HG03575 (cell line): ENCODE results near the gene KLHL33.
"Not testable (repeated sequence)": the region's sequence is repeated elsewhere in the genome, so short reads cannot be mapped to it uniquely, and the experiment has no call there.

Source experiments
- ATAC-seq: cut with Tn5 transposase; IDR thresholded peaks from one replicate; pipeline ENCODE4 v1.9.1; 2021; ENCODE audit not compliant: unreplicated experiment, insufficient number of reproducible peaks, low FRiP score; ENCODE audit errors: extremely low read depth

Gene KLHL33

DNA sequence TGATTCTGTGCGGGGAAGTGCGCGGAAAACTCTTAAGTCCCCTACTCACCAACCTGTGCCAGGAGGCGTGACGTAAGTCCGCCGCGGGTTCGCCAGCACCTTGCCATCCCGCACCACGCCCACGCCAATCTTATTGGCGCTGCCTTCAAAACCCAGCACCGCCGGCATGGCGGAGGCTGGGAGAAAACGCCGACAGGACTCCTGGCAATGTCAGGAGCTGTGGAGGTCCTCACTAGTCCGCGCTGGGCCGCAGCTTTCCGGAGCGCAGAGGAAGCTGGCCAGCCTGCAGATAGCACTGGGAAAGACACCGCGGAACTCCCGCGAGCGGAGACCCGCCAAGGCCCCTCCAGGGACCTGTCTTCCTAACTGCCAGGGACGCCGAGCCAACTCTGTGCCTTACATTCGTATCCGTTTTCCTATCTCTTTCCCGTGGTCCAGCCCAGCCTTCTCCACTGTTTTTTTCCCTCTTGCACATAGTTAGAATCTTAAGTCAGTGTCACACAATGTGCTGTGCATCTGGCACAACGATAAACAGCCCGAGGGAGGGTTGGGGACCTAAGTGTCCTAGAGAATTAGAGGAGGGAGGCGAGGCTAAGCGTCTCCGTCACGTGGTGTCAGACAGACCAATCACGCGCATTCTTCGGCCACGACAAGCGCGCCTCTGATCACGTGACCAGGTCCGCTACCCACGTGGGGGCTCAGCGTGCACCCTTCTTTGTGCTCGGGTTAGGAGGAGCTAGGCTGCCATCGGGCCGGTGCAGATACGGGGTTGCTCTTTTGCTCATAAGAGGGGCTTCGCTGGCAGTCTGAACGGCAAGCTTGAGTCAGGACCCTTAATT is 18.8 kb upstream of the KLHL33 start, which contains the start of the genes APEX1 and OSGEP:
Gene APEX1, plus strand, starts transcription at position 711 of the 839 bp plus-strand sequence. CDS start 420 bp downstream, outside the sequence.
Gene OSGEP, minus strand, starts transcription at position 297 of the 839 bp plus-strand sequence. Its CDS starts 129 bp downstream, at position 168.
- ATAC-seq = peak; percentile 63

DNA sequence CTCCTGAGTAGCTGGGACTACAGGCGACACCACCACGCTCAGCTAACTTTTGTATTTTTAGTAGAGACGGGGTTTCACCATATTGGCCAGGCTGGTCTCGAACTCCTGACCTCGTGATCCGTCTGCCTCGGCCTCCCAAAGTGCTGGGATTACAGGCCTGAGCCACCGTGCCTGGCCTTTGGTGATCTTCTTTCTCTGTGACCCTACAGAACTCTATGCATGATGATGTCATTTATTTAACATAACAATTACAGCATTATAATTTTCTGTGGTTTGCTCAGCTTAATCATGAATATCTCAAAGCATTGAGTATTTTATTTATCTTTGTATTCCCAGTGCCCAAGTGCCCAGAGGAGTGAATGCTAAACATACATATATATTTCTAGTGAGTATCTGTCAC is 16.9 kb upstream of the KLHL33 start:
- not testable (repeated sequence) for ATAC-seq

DNA sequence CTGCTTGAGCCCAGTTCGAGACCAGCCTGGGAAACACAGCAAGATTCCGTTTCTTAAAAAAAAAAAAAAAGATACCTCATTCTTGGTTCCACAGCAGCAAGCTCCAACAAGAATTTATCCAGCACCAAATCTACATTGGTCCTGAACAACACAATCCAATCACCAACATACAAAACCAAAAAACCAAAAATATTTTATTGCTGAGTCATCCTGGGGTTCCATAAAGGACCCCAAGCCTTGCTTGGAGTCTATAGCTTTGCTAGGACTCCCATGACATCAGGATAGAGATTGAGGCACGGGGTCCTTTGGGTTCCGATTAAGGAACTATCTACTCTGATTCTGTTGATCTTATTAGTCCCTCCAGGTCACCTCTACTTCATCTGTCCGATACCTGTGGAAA is 10.9 kb upstream of the KLHL33 start:
- ATAC-seq = no peak

DNA sequence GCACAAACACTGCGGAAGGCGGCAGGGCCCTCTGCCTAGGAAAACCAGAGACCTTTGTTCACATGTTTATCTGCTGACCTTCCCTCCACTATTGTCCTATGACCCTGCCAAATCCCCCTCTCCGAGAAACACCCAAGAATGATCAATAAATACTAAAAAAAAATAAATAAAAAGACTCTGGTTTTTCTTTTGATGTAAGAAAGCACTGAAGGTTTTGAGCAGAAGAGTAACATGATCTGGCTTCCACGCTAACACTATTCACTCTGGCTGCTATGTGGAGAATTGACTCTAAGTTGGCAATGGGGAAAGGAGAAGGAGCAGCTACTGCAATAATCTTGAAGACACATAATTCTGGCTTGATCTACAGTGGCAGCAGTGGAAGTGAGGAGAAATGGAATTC is 7.7 kb upstream of the KLHL33 start:
- ATAC-seq = not testable (repeated sequence)

DNA sequence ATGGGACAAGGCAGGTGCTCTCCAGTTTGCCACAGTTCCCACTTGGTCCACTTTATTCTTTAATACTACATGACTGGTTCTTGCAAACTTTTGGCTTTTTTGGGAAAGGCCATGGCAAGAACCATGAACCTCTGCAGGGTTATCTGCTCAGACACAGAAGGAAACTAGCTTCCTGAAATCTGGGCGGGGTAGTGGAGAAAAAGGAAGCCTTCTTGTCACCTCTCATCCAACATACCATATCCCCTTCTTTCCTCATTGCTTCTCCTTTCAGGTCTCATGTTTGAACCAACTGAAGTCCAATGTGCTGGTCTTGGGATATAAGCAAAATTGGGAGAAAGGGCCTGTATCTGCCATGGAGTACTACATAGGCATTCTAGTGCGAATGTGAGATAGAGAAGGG is 5.5 kb upstream of the KLHL33 start:
- no peak for ATAC-seq

DNA sequence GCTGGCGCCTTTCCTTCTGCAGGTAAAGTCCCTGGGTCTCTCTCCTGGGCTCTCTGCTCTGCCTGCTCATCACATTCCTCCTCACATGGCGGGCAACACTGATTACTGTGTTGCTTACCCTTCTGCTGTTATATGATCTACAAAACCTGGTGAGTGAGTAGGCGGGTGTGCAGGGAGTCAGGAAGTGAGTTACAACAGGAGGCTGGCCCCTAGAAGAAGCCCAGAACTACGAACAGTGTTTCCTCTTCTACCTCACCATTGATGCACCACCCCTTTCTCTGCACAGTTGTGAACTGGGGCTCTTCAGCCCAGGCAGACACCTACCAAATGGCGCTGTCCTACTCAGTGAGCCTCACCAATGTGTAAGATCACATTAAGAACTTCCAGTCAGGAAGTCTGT is 4.9 kb upstream of the KLHL33 start:
- no peak for ATAC-seq

DNA sequence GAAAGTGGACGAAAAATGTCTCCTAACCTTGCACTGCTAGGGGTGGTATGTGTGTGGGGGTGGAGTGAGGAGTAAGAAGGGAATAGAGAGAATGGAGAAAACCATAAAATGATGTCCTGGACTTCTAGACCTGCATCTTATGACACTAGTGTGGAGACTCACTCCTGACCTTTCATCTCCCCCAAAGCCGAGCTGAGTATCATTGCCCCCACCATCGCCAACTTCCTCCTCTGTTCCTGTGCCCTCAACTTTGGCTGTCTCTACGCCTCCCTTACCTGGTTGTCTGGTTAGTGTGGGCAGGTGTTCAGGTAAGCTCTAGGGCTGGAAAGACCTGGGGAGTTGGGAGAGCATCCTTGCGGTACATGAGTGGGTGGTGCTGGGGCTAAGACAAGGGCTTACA is 4.5 kb upstream of the KLHL33 start:
- ATAC-seq = no peak

DNA sequence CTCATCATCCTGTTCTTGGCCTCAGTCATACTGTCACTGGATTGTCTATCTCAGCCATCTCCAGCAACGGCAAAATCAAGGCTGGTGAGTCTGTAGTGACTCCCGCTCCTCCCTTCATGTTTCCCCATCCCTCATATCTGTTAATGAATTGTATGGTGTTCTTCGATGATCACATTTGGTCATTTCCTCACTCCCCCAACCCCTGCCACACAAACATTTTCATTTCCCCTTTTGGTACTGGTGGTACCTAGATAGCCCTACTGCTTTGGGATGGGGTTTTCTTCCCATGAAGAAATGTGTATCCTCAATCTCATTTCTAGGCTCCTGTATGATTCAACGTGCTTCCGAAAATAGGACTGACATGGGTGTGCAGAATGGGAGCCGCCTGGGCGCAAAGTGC is 2.7 kb upstream of the KLHL33 start:
- no peak for ATAC-seq

DNA sequence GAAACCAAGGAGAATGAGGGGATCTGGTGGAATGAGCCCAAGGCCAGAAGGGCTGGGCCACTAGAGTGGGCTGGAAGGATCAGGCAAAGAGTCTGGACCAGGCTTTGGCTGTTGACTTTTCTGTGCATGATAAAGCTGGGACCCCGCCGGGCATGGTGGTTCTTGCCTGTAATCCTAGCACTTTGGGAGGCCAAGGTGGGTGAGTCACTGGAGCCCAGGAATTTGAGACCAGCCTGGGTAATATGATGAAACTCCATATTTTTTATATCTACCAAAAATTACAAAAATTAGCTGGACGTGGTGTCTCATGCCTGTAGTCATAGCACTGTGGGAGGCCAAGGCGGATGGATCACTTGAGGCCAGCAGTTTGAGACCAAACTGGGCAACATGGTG is 393 bp upstream of the KLHL33 start:
- ATAC-seq = no peak

DNA sequence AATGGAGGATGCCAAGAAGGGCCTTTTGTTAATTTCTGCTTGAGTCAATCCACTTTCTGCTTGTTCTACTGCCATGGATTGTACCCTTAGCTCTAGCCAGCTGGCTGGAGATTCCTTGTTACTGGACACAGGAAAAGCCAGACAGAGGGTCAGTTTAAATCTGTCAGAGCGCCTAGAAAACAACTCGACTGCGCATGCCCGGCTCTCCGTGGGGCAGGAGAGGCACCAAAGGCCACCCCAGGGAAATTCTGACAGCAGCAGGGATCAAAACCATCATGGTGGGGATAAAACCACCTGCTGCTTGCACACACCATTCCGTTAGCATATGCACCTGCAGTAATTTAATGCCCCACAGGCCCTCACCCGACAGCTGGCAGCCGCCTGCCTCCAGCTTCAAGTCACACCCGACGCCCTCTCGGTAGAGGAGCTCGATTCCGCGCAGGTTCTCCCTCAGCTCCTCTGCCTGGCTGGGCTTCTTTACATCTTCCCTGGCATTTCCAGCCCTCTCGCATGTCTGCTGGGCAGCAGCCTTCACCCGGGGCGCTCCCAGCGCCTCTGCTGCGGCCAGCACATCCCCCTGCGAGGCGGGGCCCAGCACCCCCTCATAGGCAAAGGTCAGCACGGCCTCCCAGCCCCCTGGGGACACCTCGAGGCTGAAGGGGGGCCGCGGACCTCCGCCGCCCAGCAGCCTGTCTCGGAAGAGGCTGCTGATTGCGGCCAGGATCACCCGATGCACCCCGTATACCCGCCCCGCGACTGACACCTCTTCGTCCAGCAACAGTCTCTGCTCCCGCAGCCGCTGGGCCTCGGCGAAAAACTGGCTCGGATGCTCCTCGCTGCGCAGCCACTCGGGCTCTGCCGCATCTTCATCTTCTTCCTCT is 1.0 kb downstream of the KLHL33 start:
- ATAC-seq = no peak

DNA sequence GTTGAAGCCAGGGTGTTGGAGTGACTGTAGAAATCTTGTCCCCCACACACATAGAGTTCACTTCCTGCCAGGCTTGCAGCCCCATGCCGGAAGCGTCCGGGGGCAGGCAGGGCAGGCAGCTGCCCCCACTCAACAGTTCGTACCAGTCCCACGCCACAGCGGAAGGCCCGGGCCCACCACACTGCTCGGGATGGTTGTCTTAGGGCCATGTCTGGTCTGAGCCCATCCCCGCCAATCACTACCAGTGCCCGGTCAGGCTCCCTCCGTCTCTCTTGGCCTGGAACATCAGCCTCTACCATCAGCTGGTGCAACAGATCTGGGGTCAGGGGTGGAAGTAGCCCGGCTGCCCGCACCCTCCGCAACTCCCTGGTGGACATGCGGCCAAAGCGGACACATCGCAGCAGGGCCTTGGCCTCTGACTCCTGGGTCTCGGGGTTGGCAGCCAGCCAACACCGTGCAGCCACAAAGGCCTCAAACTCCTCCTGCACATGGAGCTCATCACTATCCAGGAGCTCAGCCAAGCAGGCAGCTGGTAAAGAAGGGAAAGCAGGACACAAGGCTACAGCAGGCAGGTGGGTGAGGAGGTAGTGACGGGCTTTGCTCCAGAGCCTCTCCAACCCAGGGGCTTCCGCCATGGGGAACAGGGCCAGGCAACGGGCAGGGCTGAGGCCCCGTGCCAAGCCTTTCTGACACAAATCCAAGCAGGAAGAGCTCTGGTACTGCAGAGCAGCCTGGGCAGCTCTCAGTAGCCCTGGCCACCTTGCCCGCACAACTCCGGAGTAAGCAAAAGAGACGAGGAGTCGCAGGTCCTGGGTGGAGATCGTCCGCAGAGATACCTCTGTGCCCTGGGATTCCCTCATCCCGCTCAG is 5.9 kb downstream of the KLHL33 start:
- no peak for ATAC-seq

DNA sequence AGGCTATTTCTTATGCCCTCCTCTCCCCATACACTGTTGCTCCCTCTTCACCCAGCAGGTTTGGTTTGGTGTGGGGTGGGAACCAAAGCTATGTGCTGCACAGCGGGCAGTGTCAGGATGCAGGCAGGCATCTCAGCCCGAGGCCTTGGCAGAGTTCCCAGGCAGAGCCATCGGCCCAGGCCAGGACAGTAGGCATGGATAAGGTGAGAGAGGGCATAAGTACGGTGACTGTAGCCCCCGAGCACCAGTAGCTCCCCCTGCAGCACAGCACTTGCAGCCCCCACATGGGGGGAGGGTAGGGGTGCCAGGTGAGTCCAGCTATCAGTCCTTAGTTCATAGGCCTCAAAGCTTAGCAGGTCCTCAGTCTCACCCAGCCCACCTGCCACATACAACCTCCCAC is 7.2 kb downstream of the KLHL33 start:
- ATAC-seq = no peak

DNA sequence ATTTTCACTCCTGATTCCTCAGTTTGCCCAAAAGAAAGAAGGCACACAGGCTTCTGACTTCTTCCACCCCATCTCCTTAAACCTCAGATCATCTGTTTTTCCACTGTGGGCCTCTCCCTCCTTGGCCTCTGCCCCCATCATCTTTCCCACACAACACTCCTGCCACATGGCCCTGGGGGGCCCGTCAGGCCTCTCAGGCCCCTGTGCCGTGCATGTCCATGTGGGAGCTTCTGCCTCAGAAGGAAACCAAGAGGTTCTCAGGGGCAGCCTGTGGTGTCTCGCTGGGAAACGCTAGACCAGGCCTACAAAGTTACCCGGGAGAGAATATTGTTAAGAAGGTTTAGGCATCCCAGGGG is 8.0 kb downstream of the KLHL33 start:
- no peak for ATAC-seq

DNA sequence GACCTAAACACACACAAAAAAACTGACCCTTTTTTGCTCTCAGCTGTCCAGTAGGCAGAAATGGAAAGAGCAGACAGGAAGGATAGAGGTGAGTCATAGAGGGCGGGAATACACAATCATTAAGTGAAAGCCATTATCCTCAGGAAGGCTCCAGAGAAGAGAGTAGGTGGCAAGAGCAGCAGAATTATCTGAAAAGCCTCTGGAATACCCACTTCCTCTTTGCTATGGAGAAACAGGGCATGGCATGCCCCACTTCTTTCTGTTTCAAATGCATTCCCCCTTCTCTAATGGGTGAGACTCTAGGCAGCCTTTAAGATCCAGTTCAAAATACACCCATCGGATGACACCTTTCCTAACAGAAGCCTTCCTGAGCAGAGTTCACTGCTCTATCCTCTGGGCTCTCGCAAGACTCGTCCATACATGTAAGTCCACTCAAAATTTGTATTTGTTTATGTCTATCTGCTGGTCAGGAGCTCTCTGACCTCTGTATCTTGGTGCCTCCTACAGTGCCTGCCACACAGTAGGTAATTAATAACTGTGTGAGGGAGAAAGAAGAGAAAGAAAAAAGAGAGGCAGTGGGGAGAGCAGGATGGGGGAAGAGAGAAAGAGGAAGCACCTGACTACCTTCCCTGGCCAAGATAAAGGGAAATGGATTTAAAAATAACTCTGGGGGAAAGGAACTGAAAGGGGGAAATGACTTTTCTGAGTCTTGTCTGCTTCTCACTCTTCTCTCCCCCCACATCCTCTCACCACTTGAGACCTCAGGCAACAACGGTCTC is 8.5 kb downstream of the KLHL33 start:
- ATAC-seq = no peak

DNA sequence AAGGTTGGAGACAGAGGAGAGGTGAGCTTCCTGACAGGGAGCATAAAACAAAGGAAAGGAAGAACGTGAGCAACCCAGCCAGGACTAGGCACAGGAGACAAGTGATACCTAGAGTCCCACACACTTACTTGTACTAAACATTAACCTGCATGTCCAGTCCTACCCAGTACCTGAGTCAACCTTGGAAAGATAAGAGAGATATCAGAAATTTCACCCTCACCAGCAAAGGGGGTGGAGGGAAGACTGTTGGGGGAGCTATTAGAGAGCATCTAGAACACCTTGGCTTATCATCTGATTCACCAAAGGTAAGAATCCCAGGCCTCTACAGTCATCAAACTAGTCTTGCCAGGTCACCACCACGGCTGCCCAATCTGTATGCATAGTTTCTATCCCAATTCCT is 11.1 kb downstream of the KLHL33 start:
- no peak for ATAC-seq

DNA sequence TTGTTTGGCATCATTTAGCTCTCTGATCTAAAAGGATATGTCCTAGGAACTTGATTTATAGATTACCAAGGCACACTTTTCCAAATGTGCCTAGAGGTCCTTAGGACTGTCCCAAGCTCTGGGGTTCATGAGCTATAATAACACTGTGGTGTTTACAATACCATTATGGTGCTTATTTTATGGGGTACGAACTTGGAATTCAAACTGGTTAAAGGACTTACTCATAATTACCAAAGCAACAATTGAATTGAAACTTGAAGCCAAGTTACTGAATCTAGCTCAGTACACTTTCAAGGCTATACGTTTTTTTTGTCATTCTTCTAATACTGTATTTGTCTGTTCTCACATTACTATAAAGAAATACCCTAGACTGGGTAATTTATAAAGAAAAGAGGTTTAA is 13.1 kb downstream of the KLHL33 start:
- ATAC-seq = no peak

DNA sequence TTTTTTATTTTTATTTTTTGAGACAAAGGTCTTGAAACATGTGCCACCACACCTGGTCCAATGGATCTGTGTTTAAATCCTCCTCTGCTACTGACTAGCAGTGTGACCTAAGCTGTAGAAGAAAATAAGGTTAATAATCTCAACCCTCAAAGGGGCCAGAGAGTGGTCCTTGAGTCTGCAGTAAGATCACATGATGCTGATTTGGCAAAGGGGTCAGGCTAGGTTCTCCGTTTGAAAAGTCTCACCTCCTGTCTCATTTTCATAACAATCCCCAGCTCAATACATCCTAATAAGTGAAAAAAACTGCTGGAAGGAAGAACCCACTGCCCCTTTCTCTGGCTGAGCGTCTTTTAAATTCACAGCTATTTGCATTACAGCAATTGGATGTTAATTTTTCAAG is 14.7 kb downstream of the KLHL33 start:
- ATAC-seq = no peak

DNA sequence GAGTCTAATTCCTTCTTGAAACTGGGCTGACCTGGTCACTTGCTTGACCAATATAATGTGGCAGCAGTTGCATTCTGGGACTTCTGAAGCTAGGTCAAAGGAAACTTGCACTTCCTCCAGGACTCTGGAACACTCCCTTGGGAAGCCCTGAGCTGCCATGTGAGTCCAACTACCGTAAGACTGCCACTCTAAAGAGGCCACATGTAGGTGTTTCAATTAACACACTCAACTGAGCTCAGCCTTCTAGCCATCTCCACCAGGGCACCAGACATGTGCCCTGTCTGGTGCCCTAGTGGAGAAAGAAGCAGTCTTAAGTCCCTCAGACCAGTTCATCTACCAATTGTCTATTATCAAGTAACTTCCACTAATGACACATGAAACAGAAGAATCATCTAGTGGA is 16.5 kb downstream of the KLHL33 start:
- ATAC-seq = no peak
